Measurements from ENCODE around the gene PREB.

PREB gene

DNA sequence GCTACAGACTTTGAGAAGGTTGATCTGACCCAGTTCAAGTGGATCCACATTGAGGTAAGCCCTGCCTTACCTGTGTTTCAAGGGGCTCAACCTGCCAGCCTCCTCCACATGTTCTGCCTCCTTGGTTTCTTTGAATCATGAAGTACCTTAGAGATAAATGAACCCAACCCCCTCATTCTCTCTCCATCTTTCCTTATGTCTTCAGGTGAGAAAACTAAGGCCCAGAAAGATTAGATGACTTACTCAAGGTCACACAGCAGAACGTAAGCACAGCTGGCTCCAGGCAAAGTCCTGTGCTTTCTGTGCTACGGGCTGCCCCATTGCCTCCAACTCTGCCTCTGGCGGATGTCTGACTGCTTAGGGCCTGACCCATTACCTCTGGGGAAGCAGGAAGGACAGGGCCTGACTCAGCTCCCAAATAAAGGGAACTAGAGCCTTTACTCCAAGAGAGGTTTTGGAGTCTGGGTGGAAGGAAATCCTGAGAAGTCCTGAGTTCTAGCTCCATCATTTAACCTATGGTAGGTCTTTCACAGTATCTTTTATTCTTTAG is 37.6 kb downstream of the PREB start:
- no peak for DNase-seq

DNA sequence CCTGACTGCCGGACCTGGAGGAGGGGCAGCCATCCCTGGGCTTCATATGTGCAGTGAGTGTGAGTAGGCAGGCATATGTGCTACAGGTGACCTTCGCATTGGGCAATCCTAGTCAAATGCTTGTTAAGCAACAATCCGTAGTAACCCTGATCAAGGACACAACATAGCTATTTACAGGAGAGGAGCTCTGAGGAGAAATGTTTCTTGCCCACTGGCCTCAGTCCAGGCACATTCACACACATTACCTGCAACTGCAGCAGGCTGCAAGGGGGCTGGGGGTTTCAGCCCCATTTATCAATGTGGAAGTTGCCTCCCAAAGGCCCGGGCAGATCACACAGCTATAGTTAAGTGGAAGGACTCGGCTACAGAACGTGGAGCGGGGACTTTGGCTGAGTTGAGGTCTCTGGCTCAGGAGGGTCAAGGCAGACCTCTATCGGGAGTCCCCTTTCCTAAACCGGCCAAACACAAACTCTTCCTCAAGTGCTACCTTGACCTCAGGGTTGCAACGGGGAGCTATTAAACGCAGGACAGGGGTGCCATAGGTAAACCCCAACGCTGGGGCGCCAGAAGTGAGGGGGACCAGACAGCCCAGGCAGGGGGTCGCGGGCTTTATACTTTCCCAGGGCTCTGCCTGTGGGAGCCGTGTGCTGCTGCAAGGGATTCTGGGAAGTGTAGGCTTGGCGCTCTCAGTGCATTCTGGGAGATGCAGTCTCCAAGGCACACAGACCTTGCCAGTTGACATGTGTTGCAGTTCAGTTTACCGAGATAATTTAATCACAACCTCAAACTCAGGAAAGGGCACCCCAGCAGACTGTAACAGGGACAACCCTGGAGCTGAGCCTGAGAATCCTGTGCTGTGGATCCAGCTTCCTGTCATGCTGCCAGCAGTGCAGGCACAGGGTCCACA is 38.4 kb downstream of the PREB start:
- peak in 47 of 56 donors; percentile 14 to 83 (median 58) for DNase-seq

DNA sequence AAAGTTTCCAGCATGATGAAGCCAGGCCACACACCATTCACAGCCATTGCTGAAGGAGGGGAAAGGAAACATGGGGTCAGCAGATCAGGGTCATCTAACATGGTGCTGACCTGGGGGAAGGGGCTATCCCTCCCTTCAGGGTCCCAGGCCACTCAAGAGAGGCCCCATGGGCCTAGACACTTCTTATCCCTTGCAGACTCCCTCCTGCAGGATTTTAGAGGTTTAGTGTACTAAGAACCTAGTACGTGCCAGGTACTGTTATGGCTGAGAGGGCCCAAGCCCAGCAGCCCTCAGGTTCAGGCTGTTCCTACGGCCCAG is 39.0 kb downstream of the PREB start:
- no peak for DNase-seq

DNA sequence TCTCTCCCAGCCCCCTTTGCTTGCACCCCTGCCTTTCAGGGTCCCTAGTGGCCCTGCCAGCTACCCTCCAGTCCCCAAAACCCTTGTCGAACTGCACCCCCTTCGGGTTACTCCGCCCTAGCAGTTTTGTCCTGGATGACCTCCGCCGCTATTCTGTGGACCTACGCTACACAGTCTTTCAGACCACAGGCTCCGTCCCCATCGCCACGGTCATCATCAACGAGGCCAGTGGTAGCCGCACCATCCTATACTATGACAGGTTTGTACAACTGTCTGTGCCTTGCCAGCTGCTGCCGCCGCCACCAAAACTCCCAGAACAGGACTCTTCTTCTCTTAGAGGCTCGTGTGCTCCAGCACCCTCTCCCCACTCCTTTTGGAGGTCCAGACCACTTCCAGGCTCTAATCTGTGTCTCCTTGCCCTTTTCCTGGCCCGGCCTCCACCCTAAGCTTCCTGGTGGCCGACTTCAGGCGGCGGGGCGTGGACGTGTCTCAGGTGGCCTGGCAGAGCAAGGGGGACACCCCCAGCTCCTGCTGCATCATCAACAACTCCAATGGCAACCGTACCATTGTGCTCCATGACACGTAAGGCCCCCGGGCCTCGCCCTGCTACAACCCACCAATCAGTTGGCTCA is 40.0 kb downstream of the PREB start:
- DNase-seq, result no peak

DNA sequence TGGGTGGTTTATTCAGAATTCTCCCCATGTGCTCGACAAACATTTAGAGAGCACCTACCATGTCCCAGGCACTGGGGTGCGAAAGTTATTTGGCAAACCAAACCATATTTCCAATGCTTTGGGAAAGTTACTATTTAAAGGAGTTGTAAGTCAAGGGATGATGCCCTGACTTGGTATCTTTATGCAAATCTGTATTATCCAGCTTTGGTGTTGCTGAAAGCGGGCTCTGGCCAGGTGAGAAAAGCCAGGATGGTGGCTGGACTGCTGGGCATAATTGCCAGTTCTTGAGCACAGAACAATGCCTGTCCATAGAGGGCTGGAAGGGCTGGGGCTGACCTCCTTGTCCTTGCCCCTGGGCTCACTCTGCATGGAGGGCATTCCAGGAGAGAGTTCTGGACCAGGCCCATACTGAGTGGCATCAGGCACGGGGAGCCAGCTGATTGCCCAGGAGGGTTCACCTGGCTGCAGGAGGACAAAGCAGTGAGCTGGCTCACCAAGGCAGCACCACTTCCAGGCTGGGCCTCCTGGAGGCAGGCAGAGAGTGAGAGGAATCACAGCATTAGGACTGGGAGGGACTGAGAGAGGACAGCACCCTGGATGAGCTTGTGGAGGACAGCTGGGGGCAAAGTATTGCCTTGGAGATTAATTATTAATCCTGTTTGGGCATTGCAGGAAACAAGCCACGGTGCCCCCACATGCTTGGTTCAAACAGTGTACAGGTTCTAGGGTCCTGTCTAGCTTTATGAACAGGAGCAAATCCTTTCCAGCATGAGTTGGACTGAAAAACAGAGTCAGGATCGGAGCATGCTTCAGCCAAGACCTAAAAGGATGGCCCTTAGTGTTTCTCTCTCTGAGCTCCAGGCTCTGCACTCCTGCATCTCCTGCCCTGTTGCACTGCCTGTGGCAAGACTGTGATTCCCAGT is 40.7 kb downstream of the PREB start:
- DNase-seq, result no peak

DNA sequence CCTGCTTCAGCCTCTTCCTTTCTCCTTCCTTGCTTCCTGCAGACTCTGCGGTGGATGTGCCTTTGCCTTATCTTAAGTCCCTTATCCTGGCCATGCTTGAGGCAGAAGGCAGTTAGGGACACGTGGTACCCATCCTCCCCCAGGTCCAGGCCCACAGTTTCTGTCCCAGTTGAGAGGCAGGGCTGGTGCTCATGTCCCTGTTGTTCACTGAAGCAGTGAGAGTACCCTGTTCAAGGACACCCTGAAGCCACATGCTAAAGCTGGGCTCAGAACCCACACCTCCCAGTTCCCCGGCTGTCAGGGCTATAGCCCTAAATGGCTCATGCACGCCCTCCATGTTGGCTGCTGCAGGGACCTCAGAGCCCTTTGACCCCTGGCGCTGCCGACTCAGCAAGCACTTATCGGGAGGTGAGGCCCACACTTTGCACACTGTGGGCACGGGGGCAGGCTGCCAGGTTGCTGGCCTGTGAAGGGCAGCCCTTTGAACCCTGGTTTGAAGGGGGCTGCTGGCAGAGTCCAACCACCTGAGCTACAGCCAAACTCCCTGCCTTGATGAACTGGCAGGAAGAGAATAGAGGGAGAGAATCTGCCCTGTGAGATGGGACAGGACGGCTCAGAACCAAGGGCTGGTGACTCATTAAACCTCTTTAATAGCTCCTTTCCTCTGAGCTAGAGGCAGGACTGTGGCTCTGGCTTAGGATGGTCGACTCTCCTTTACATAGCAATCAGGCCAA is 41.6 kb downstream of the PREB start:
- no peak for DNase-seq

DNA sequence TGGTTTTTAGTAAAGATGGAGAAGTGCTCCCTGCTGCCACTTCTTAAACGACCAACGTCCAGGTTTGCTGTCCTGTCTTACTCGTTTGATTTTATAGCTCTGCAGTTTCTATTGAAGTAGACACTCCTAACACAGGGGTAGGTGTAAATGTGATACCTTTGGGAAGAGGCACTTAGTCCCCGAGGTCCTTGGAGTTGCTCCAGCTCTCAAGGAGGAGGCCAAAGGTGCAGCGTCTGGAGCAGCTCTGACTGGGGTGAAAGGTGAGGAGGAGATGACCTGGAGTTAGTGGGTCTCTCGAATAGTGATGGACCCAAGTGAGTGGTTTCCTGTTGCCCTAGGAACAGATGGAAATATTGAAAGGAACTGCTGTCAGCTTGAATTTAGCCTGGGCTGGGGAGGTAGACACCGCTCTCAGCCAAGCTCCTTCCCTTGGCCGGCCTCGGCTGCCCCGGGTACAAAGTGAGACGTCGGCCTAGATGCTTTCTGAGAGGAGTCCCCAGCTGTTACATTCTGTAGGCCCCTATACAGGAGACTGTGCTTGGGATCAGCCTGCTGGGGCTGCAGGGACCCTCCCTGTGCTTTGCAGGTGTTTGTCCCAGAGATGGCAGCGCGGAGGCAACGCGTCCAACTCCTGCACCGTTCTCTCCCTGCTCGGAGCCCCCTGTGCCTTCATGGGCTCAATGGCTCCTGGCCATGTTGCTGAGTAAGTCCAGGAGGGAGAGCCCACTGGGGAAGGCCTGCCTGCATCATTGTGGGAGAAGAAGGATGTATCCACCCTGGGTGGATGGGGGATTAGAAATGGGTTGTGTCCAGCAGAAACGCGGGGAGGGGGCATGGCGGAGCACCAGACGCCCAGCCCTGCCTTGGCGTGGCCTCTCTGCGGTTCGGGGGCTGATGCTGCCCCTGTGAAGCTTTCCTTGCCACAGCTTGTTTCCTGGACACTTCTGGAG is 42.4 kb downstream of the PREB start:
- DNase-seq, result no peak

DNA sequence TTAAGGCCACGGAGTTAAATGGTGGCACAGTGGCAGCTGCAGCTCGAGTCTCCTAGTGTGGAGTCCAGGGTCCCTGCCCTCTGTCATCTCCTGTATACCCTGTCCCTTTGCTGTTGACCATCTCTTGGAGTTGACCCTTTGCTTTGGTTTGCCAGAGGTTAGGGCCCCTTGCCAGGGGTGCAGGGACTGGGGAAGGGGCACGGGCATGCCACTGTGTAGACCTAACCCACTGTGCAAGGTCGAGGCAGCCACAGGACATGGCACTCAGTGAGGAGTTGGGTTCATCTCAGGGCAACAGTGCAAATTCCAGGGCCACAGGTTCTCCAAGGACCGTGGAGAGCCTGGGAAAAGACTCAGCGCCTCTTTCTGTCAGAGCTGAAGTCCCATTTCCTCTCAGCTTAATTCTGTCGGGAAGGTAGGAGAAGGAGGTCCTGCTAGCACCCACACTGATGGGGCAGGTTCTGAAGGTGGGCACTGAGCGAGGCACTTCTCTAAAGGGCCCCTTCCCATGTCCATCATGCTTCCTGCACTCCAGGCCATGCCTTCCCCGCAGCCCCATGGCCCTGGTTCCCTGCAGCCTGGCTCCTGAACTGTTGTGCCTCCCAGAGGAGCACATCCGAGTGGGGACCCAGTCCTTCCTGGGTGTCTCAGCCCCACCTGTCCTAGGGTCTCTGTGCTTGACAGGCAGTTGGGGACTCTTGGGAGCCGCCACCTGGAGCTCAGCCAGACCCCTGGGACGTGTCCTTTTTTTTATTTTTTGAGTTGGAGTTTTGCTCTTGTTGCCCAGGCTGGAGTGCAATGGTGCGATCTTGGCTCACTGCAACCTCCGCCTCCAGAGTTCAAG is 45.1 kb downstream of the PREB start:
- DNase-seq, result no peak

DNA sequence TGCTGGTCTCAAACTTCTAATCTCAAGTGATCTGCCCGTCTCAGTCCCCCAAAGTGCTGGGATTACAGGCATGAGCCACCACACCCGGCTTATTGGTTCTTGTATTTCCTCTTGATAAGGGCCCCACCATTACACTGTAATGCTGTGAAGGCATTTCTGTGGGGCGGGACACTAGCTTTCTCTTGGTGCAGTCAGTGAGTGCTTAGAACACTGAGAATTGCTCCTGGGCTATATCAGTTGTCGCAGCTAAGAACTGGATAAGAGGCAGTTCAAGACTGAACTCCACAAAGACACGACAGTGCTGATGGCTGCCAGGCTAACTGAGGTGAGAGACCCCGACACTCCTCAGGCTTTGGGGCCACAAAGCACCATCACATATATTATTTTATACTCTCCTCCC is 45.8 kb downstream of the PREB start:
- DNase-seq, result no peak

DNA sequence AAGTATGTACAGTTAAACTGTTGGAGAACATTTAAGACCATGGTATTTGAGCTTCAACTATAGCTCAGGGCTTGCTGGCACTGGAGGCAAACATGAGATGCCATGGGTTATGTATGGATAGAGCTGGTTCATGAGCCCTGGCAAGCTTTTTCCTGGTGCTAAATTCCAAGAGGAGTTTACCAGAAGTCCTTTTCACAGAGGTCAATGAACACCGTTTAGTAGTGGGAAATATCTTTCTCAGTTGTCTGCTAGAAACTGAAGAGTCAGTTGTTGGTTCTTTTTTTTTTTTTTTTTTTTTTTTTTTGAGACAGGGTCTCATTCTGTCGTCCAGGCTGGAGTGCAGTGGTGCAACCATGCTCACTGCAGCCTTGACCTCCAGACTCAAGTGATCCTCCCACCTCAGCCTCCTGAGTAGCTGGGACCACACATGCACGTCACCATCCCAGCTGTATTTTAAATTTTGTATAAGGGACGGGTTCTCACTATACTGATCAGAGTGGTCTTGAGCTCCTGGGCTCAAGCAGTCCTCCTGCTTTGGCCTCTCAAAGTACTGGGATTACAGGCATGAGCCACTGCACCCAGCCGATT is 46.5 kb downstream of the PREB start:
- DNase-seq, result no peak

DNA sequence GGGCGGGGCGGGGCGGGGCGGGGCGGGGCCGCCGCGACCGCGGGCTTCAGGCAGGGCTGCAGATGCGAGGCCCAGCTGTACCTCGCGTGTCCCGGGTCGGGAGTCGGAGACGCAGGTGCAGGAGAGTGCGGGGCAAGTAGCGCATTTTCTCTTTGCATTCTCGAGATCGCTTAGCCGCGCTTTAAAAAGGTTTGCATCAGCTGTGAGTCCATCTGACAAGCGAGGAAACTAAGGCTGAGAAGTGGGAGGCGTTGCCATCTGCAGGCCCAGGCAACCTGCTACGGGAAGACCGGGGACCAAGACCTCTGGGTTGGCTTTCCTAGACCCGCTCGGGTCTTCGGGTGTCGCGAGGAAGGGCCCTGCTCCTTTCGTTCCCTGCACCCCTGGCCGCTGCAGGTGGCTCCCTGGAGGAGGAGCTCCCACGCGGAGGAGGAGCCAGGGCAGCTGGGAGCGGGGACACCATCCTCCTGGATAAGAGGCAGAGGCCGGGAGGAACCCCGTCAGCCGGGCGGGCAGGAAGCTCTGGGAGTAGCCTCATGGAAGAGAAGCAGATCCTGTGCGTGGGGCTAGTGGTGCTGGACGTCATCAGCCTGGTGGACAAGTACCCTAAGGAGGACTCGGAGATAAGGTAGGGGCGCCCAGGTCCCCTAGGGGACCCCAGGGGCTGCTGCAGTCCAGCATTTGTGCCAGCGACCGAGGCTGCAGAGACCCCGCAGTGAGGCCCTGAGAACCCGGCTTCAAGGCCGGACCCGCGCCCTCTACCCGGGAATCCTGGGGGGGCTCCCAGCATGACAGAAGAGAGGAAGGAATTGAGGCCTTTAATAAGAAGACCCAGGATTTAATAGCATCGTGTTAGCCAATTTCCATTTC is 47.5 kb downstream of the PREB start, which contains the start of gene KHK:
TSS of gene KHK (plus strand) at position 49 of the 870 bp plus-strand sequence. CDS start at position 537, 488 bp downstream.
- DNase-seq, result peak in 32 of 56 donors; percentile 14 to 76 (median 56)

DNA sequence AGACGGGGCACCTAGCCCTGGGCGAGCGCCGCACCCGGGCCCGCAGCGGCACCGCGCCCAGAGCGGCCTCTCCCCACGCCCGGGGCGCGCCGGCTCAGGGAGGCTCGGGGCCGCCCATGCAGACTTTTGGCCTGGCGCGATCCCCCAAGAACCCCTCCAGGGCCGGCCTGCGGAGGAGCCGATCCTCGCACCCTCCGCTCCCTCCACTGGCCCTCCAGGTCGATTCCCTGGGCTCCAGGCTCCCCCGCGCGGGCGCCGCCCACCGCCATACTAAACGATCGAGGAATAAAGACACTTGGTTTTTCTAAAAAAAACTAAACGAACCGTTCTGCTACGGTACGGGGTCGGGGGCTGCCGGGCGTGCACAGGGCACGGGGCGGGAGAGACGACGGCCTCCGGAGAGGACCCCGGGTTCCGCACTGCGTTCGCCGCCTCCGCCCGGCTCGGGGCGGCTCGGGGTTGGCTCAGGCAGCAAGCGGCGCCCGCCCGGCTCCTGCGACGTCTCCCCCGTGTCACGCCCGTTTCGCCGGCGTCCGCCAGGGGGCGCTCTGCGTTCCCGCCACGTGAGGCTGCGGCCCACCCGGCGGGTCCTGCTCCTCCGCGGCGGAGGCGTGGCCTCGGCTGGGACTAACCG is 48.2 kb downstream of the PREB start:
- peak in 55 of 56 donors; percentile 56 to 97 (median 91) for DNase-seq

DNA sequence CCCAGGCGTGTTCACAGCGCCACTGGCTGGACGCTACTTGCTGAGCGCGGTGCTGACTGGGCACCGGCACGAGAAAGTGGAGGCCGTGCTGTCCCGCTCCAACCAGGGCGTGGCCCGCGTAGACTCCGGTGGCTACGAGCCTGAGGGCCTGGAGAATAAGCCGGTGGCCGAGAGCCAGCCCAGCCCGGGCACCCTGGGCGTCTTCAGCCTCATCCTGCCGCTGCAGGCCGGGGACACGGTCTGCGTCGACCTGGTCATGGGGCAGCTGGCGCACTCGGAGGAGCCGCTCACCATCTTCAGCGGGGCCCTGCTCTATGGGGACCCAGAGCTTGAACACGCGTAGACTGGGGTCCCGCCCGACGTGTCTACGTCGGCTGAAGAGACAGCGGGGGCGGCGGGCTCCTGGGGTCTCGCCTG is 48.8 kb downstream of the PREB start:
- peak in 49 of 56 donors; percentile 11 to 82 (median 56) for DNase-seq

DNA sequence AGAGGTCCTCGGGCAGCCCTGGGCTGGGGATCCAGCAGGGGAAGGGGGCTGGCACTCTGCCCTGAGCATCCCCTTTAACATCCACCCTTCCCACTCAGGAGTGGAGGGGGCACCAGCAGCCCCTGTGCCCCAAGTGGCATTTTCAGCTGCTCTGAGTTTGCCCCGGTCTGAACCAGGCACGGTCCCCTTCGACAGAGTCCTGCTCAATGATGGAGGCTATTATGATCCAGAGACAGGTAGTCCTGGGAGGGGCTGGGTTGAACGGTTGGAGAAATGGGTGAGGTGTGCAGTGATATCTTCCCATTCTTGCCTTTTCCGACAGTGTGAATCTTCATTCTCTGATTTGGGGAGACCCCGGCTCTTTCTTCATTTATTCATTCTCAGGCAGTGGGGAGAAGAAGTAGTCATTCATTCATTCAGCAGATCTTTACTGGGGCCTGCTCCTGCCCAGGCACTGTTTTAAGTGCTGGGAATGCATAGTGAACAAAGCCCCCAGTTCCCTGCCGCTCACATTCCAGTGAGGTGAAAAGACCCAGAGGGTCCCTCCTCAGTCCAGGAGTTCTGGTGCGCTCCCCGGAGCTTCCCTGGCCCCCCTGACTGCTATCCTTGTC is 49.3 kb downstream of the PREB start:
- DNase-seq, result no peak

DNA sequence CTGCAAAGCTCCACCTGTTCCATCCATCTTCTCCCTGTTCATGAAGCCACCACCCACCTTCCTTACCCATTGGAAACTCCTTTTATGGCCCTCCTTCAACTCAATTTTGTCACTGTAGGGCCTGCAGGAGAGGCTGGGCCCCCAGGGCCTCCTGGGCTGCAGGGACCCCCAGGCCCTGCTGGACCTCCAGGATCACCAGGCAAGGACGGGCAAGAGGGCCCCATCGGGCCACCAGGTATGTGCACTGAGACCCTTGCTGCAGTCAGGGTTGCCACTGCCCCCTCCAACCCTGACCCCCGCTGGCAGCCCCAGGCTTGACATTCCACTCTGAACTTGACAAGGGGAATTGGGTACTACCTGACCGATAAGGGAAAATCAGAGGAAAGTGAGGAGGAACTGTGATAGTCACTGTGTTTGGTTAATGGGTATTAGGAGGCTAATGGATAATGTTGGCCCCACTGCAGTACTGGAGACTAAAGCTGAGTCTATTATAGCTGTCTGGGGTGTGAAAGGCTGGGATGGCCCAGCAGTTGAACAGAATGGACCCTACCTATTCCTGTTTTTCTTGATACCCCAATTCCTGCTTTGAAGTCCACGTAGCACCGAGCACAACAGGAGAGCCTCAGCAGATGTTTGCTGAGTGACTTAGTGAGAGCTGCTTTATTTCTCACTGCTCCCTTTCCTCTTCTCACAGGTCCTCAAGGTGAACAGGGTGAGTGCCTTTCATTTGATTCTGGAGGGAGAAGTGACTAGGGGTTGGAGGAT is 50.0 kb downstream of the PREB start:
- DNase-seq, result no peak
